Activated CD8-positive, alpha-beta memory T cell treated with anti-CD3 and anti-CD28 coated beads for 4 hours (primary cell): Measurements from ENCODE around the gene CHST8.

Experiments used
- DNase-seq, 2 donors: peaks; one replicate each; pipeline ENCODE4 v3.0.0-alpha.2; 2020; ENCODE audit warnings: low read depth in 2 of 2

CHST8 gene

DNA sequence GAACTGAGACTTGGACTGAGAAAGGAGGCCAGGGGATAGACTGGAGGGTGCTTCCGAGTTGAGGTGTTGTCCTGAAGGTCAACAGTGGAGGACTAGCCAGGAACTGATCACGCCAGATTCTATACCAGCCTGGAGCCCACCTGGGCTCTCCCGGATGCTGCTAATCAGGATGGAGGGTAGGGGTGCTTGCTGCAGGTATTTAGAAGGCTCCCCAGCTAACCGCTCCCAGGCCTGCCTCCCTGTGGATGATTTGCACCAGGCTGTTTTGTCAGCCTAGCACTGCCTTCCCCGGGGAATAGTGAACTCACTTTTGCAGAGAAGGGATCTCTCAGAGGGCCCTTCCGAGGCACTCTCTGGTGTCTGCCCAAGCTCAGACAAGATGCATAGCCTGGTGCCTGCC lies 114.4 kb downstream of the CHST8 start:
- no peak for DNase-seq

DNA sequence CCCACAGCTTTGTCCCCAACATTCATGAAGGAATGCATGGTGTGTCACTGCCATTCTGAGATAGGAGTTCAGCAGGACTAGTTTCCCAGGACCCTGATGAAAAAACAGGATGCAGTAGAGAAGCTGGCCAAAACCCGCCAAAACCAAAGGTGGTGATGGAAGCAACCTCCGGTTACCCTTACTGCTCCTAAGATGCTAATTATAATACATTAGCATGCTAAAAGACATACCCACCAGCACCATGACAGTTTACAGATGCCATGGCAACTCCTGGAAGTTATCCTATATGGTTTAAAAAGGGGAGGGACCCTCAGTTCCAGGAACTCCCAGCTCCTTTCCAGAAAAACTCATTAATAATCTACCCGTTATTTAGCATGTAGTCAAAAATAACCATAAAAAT lies 115.0 kb downstream of the CHST8 start:
- no peak for DNase-seq

DNA sequence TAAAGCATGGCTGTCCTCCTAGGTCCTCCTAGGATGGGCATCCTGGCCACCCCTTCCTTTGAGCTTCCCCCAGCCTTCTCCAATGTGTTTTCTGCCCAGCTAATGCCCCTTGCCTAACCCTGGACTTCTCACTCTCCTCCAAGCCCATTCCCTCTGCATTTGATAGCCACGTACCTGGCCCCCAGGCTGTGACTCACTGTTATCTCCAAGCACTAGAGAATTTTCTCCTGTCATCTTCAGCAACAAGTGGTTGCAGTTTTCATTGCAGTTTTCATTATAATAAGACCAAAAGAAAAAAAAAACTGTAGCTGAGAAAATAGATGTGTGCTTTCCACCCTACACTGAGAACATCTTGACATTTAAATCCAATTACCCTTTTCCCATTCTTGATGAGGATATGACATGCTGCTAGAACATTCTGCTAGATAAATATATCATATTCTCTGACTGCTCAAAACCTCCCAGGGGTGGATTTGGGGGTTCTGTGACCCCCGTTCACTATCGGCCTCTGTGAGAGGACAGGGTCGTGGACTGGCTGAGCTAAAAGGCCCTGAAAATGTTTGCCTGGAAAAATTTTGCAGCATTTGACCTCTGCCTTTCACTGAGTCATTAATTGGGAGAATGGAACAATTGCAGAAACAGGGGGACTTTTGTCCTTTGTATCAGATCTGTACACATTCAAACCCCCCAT lies 116.1 kb downstream of the CHST8 start:
- DNase-seq: no peak

DNA sequence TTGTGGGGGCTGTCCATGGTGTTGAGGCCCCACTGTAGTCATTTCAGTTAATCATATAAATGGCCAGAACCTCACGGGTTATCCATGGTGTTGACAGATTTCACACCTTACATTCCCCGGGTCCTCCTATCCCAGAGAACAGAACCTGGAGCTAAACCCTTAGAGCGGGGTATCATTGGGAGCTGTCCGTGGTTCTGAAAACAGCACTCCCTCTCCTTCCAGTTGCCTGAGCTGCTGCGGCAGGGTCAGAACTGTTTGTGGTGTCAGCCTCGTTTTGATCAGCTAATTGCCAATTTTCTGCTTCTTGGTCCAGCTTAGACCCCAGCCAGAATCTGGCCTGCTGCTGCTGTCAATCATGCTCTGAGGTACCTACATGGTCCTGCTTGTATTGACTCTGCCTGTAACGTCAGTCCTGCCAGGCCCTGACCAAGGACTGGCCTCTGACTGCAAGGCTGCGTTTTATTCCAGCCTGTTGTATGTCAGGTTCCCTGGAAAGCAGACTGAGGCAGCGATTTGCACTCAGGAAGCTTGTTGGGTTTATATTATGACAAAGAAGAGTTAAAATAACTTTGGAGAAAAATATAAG lies 119.2 kb downstream of the CHST8 start:
- DNase-seq: no peak

DNA sequence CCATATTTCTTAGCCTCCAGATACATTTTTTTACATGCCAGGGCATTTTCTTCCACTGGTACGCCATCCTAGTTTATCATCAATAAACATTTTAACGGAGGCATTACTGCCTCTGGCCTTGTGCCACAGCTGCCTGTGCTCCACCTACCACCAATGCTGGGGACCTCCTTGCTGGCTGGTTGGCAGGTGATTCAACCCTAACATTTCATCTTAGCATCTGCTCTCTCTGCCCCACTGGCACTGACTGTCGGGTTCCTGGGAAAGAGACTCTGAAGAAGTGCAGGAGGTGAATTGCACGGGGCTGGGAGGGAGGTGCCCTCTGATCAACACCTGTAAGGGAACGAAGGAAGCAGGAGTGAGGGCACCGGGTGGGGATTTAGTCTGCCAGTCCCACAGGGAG lies 123.5 kb downstream of the CHST8 start:
- DNase-seq: no peak

DNA sequence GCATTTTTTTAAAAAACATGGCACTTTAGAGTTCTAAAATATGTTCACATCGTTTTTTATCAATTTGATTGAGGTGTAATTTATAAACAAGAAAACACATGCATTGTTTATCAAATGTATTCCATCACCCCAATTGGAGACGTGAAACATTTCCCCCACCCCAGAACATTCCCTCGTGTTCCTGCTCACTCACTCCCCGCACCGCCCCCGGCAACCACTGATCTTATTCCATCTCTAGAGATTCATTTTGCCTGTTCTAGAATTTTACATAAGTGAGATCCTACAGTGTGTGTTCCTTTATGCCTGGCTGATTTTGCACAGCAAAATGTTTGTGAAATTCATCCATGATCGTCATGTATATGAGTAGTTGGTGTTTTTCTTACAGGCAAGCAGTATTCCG lies 124.4 kb downstream of the CHST8 start:
- DNase-seq: no peak

DNA sequence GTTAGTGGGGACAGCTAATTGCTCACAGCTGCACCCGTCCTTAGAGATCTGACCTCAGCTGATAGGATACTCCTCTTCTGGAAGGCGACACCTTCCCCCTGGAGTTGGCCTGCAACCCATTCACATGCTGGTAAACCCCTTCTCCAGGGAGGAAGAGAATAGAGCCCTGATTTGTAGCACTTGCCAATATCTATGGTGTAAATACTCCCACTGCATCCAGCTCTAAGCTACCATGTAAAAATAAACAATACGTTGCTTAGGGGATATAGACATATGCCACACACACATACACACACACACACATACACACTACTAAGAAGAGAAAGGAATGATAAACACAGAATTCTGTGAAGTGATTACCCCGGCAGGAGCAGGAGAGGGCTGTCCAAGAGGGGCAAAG lies 125.5 kb downstream of the CHST8 start:
- no peak for DNase-seq

DNA sequence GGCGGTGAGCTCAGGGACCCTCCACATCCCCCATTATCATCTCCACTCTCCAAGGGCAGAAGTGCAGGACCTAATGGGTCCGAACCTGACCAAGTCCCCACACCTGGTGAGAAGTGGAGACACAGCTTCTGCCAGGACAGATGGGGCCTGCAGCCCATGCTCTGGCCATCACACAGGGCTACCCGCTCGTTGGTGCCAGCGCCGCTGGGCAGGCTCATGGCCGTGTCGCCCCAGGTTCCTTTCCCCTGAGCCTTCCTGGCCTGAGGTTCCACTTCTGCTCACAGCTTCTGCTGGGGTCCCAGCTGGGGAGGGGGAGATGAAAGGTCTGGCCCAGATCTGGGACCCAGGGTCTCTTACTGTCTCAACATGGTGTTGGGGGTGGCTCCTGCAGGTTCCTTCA lies 126.5 kb downstream of the CHST8 start:
- DNase-seq: no peak

DNA sequence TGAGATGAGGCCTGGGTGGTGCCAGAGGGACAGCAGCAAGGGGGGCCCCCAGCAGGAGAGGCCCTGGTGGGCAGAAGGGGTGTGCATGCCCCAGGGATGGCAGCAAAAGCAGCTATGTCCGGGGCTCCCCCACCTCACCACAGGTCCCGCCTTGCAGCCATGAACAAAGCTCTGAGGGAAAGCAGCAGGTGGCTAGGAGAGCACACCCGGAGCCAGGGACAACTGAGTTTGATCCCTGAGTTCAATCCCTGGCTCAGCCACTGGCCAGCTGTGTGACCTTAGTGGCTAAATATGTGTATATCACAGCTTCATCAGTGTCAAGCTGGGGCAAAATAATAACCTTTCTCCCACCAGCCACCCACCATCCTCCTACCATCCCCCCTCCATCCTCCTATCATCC lies 127.3 kb downstream of the CHST8 start:
- DNase-seq: no peak

DNA sequence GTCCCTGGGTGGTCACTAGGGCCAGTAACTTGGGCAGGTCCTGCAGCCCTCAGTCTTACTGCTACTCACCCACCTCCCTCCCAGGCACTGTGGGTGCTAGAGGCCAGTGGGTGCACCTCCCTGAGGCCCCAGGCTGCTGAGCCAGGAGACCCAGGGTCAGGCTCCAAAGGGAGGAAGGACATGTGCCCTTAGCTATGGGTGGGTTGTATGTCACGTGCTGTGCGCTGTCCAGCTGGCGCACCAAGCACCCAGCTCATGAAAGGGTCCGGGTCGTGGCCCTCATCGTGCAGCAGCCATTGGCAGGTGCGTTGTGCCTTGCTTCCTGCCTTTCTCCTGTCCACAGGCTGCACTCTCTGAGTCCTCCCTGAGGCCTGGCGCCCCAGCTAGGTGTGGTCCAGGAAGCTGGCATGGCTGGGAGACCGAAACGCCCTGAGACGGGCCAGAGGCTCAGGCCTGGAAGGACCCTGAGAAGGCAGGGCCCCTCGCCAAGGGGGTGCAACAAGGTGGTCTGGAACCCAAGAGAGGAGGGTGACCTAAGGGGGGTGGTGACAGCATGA lies 127.9 kb downstream of the CHST8 start:
- no peak for DNase-seq

DNA sequence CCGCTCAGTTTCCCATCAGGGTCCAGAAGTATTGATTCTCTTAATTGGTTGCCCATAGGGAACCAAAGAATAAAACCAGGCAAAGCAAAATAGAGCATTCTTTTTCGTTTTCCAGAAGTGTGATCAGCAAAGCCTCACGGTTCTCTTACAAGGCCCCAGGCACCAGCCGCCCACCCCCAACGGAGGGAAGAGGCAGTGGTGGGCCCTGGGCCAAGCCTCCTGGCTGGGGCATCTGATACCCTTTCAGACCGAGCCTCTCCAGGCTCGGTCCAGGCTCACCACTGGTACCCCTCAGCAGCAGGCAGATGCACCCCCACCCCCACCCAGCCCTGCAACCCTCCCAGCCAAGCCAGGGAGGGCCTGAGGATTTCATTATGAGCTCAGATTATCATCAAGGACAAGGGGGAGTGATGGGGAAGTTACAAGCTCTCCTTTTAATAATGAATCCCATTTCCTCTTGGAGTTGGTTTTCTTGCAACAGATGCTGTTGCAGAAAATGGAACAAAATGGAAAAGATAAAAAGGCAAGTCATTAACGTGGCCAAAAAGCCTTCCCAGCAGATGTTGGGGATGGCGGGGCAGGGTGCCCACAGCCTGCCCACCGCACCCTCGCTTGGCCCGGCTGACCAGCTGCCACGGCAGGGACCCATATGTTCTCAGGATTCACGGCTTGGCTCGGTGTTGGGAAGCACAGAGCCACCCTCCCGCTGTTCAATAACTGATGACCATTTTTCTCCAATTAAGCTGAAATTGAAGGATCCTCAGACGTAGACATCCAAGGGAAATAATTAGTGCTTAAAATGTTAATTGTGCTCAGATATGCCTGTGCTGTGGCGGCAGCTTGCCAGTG lies 129.1 kb downstream of the CHST8 start:
- no peak for DNase-seq

DNA sequence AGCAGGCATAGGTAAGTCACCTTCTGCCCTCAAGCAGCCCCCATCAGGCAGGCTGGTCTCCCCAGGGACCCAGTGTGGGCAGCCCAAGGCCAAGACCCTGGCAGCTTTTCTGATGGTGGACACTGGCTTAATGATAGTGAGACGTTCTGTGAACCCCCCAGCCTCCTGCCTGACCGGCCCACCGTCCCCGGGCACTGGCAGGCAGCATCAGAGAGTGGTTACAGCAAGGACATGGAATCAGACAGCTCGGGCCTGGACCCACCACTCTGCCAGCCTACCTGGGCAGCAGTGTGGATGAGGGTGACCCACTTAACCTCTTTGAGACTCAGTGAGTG lies 129.7 kb downstream of the CHST8 start:
- DNase-seq: no peak

DNA sequence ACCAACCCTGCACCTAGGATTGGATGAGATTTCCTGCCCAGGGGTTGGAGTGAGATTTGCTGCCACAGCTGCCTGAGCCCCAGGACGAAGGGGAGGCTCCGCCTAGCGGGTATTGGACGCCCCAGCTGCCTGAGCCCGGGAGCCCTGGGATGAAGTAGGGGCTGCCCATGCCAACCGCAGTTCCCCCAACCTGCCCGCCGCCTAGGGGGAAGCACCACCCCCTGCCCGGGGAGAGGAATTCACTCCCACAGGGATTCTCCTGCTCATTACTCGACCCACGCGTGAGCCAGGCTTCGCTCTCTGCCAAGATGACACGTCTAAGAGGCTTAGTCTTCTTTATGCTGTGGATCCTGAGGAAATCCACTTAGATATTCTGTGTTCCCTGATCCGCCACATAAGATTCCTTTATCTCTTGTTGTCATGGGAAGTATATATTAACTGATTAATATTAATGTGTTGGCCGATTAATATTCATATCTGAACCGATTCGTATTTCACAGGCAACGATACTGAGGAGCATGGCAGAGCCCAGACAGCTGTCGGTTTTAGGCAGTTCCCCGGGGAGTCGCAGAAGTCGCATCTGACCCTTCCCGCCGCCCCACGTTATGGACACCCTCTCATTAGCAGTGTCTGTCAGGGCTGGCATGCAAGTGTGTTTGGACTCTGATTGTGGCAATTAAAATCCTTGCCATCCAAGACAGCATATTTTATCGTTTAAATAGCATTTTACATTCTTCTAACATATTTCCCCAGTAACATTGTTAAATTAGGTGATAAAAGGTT lies 130.5 kb downstream of the CHST8 start:
- no peak for DNase-seq

DNA sequence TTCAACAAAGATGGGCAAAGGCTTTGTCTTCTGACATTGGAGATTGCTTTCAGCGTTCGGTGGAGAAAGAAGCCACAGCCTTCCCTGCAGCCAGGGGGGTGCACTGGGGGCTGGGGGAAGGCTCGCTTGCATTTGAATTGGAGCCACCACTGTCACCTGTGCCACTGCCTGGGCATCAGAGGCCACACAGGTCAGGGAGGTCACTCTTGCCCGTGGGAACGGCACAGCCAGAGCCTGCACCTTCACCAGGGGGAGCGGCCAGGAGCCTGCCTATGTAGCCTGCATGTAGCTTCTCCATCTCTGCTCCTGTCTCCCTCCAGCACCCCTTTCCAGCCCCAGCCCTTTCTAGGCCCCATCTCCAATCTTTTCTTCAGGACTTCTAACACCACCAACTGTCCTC lies 131.2 kb downstream of the CHST8 start:
- DNase-seq: no peak

DNA sequence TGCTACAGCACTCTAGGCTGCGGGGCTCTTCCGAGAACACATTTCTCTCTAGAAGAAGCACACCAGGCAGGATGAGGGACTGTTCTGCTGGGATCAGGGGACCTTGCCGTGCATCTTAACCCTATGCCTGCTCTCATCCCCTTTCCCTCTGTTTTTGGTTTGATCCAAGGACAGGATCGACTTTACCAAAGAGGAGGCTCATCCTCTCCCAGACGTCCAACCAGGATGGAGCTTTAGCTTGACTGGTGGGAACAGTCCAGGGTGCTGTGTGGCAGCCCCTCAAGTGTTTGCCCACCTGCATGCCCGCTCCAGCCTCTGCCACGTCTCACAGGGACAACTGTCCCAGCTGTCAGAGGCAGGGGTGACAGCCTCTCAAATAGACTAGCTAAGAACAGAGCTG lies 132.6 kb downstream of the CHST8 start:
- no peak for DNase-seq

DNA sequence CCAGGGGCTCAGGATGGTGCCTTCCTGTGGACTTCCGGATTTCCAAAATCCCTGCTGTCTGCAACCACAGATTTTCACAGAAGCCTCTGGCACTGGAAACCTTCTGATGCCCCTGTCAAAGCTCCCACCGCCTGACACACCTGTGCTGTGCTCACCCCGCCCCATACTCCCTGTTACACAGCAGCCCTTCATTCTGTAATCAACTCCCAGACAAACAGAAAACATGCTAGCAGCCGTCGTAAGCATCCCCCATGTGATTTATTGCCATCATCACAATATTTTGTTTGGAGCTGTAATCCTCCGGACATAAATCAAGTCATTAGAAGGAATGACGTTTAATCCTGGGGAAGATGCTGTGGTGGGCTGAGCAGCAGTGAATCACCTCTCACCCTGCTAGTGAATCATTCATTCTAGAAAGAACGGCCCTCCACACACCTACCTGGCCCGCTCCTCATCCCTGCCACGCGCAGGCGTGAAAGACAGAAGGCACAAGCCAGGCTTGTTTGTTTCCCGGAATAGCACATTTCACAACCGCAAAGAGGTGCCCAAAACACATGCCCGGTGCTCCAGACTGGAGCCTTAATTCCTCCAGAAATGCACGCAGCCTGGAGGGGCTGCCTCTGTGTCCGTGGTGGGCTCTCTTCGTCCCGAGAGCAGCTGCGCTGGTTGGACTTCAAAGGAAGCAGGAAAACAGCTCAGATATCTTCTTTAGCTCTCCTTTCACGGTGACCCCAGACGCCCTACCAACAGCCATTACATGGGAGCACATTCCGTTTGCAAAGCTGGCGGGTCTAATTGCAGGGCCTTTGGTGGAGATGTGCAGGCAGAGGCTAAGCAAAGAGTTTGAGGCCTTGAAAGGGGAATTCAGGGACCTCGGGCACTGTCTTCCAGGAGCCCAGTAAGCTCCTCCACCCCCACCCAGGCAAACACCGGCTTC lies 133.6 kb downstream of the CHST8 start:
- DNase-seq: no peak

DNA sequence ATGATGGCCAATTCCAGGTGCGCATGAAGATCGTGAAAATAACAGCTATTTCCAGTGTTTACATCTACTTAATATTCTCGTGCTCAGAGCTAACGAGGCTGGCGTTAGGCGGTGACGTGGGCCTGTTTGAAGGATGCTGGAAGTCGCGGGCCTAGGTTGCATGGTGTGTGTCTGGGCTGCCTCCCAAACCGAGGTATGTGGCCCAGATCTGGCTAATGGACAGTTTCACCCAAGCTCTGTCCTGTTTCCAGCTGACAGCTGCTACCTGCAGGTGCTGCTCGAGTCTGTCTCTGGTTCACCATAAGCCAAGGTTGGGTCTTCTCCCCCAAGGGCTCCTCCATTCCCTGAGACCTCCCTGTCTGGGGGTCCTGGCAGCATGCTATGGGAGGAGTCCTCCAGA lies 134.4 kb downstream of the CHST8 start:
- DNase-seq: no peak

DNA sequence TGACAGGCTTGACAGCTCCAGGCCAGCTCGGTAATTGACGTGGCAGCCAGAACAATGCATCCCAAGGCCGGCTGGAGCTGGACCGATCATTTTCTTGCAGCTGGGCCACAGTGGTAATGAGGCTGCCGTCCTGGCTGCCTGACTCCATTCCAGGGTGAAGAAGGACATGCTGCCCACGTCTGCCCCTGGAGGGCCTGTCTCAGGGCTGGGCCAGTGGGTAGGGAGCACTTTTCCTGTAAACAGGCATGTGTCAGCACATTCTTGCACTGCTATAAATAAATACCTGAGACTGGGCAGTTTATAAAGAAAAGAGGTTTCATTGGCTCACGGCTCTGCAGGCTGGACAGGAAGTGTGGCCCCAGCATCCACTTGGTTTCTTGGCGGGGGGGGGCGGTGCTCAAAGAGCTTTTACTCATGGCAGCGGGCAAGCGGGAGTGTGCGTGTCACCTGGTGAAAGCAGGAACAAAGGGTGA lies 136.8 kb downstream of the CHST8 start:
- DNase-seq: no peak

DNA sequence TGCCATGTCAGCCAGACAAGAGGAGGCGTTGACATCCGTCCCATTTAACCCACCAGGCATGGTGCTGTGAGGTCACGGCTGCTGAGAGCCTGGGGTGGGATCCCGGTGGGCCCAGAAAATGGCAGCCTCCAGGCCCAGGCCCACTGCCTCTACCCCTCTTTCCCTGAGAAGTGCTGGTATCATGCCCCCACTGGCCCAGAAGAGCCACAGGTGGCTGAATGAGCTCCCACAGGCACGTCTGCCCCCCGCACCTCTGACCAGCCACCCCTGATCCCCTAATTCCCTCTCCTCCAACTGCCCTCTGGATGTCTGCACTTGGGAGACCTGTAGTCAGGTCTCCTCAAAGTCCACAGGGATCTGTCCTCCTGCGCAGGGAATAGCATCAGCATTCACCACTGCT lies 137.6 kb downstream of the CHST8 start:
- DNase-seq: no peak

DNA sequence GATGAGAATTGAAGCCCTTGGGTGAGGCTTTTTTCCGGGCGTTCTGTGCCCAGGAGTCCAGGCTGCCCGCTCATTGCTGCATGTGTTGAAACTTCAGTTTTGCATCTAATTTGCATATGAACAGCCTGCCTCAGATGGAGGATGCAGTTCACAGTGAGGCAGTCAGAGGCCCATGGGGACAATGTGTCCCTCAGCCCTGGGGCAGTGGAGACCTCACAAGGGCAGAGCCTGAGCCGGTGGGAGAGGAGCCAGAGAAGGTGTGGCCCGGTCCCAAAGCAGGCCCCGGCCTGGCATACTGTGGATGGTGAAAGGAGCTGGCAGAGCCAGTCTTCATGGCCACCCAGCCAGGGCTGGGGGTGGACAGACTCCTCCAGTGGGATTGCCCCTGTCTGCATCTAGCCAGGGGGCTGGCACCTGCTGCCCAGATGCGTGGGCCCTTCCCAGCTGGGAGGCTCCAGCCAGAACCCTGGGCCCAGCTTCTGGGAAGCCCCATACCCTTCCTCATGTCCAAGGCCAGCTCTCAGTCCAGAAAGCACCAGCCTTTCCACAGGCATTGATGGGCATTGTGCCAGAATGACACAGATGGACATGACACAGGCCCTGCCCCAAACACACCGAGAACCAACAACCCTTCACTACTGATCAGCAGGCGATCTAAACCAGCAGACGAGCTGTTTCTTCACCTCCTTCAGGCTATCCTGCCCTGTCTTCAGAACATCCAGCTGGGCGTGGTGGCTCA lies 142.0 kb downstream of the CHST8 start:
- no peak for DNase-seq
